Stimulated activated CD4-positive, alpha-beta T cell treated with anti-CD3 and anti-CD28 coated beads, Interleukin-15, amount 100 ng/mL, for 1 hour (primary cell): Measurements from ENCODE around the gene TAS1R2.
"Not testable (repeated sequence)": the region's sequence is repeated elsewhere in the genome, so short reads cannot be mapped to it uniquely, and the experiment has no call there.

Experiments used
- DNase-seq, 2 donors: peaks; one replicate each; pipeline ENCODE4 v3.0.0-alpha.2; 2020; ENCODE audit warnings: low read depth in 1 of 2, low spot score in 1 of 2

Gene TAS1R2

GRCh38 chr1:18869847-18870594, 10.6 kb upstream of the TAS1R2 start:
- DNase-seq: no peak

GRCh38 chr1:18868801-18869424, 9.5 kb upstream of the TAS1R2 start:
- DNase-seq: no peak

- DNase-seq: no peak
These were observed 8.9 kb upstream of the TAS1R2 start for GRCh38 chr1:18868354-18868753.

- DNase-seq: no peak
These were observed 7.4 kb upstream of the TAS1R2 start for GRCh38 chr1:18866846-18867245.

GRCh38 chr1:18866314-18866713, 6.9 kb upstream of the TAS1R2 start:
- no peak for DNase-seq

GRCh38 chr1:18865176-18865575, 5.7 kb upstream of the TAS1R2 start:
- DNase-seq: no peak

- no peak for DNase-seq
These were observed 2.1 kb upstream of the TAS1R2 start for GRCh38 chr1:18861590-18861989.

- DNase-seq: no peak
These were observed 1.6 kb upstream of the TAS1R2 start for GRCh38 chr1:18861082-18861481.

GRCh38 chr1:18858070-18858688, 1.3 kb downstream of the TAS1R2 start:
- DNase-seq: no peak

GRCh38 chr1:18856435-18856834, 3.0 kb downstream of the TAS1R2 start:
- no peak for DNase-seq

GRCh38 chr1:18855573-18855972, 3.9 kb downstream of the TAS1R2 start:
- no peak for DNase-seq

- no peak for DNase-seq
These were observed 5.0 kb downstream of the TAS1R2 start for GRCh38 chr1:18854331-18855025.

GRCh38 chr1:18852501-18852900, 7.0 kb downstream of the TAS1R2 start:
- DNase-seq: no peak

GRCh38 chr1:18849261-18849711, 10.2 kb downstream of the TAS1R2 start:
- DNase-seq: no peak

GRCh38 chr1:18847723-18848122, 11.7 kb downstream of the TAS1R2 start:
- not testable (repeated sequence) for DNase-seq

GRCh38 chr1:18840145-18840544, 19.3 kb downstream of the TAS1R2 start:
- no peak for DNase-seq

GRCh38 chr1:18836654-18837053, 22.8 kb downstream of the TAS1R2 start:
- DNase-seq: no peak

GRCh38 chr1:18832319-18832718, 27.1 kb downstream of the TAS1R2 start:
- not testable (repeated sequence) for DNase-seq

- no peak for DNase-seq
These were observed 27.8 kb downstream of the TAS1R2 start for GRCh38 chr1:18831656-18832055.

- DNase-seq: no peak
These were observed 28.9 kb downstream of the TAS1R2 start for GRCh38 chr1:18830596-18830995.

- no peak for DNase-seq
These were observed 29.8 kb downstream of the TAS1R2 start for GRCh38 chr1:18829671-18830070.

- DNase-seq: no peak
These were observed 31.2 kb downstream of the TAS1R2 start for GRCh38 chr1:18828224-18828623.
